Left lung (tissue), 10 donors: ENCODE data around the gene TMIGD2. TPM values are rescaled to one million over a fixed set of nuclear protein-coding genes. Genes with fewer than 3 reads are reported as not detected.

ENCODE experiments used
- ATAC-seq: fragments of 200-7000 bp; cut with Tn5 transposase; one replicate; pipeline ENCODE4 v1.9.1; 2020; ENCODE audit warnings: moderate library complexity
- DNase-seq, 4 donors: peaks; one replicate each; pipeline ENCODE4 v3.0.0-alpha.2; 2013 to 2020
- H3K27ac ChIP-seq, 2 donors: fragments of 200-600 bp; sonication (generic) in 1 of 2; one replicate each; pipeline versions ENCODE4 v1.5.0 to v1.8.0; 2020 to 2021
- H3K27me3 ChIP-seq, 2 donors: fragments of 200-600 bp; sonication (generic) in 1 of 2; one replicate each; pipeline versions ENCODE4 v1.5.0 to v1.8.0; 2020 to 2021
- H3K36me3 ChIP-seq, 2 donors: fragments of 200-600 bp; sonication (generic) in 1 of 2; one replicate each; pipeline versions ENCODE4 v1.5.0 to v1.8.0; 2020 to 2021
- H3K4me1 ChIP-seq, 2 donors: fragments of 200-600 bp; one replicate each; pipeline ENCODE4 v1.8.0; 2021
- H3K4me3 ChIP-seq, 2 donors: fragments of 200-600 bp; sonication (generic) in 1 of 2; one replicate each; pipeline versions ENCODE4 v1.5.0 to v1.8.0; 2020 to 2021; ENCODE audit warnings: mild to moderate bottlenecking in 1 of 2
- H3K9me3 ChIP-seq, 2 donors: fragments of 200-600 bp; sonication (generic) in 1 of 2; one replicate each; pipeline versions ENCODE4 v1.5.0 to v1.8.0; 2020 to 2021
- CTCF ChIP-seq, 2 donors: fragments of 200-600 bp; sonication (generic) in 1 of 2; IDR thresholded peaks; one replicate each; pipeline versions ENCODE4 v1.5.0 to v1.8.0; 2021; ENCODE audit warnings: antibody characterized with exemption in 2 of 2
- intact Hi-C, 2 donors: fragments of 100-400 bp; cut with DNase I; formaldehyde crosslinking; loops; one replicate each; pipeline versions ENCODE4 v1.11.2 to v1.14.2; 2022
- polyA plus RNA-seq, 6 donors: library from polyadenylated mRNA; unstranded; fragments of 120-200 nt; gene quantifications; one replicate each; pipeline ENCODE4 v1.2.1, GENCODE V29; 2013; ENCODE audit not compliant: insufficient read length in 6 of 6
- total RNA-seq, 2 donors: library from RNA; stranded (reverse); fragmentation: NEBNext Ultra II Directional; extraction: Animal tissue kit (Norgen Biotek cat#: 25700); gene quantifications; one replicate each; pipeline ENCODE4 v1.2.1, GENCODE V29; 2021
- donor health status: DM: no; HTN: yes; CAD: no.
- donor health status: DM: no; HTN: no; CAD: no.

TMIGD2 gene
- total and polyA plus RNA-seq, 8 donors, result 0.22 to 0.85 (median 0.35) TPM

GRCh38 chr19:4342314-4342614 lies 40.1 kb upstream of the TMIGD2 start:
- Histone ChIP-seq H3K9me3 (no peaks in the 10 kb centered on the region), H3K27ac (peak overlapping the region; percentile 88 to 93), H3K4me3 (peak overlapping the region; percentile 37 to 85), H3K4me1 (peaks cover 0 to 38% of the 10 kb centered on the region in 2 donors), H3K36me3 (peaks cover 0 to 12% of the 10 kb centered on the region in 2 donors), H3K27me3 (no peaks in the 10 kb centered on the region)
- no peak for DNase-seq
- intact Hi-C loops, result no loop called here
- peak; percentile 11 for ATAC-seq
- TF ChIP-seq CTCF (IDR thresholded peaks at IDR 0.05), result no peak

GRCh38 chr19:4338441-4339355 lies 36.5 kb upstream of the TMIGD2 start, which contains the start of gene STAP2:
Gene STAP2, minus strand, starts transcription at chr19:4338827. Its CDS starts 74 bp downstream, at chr19:4338753.
- TF ChIP-seq CTCF (IDR thresholded peaks at IDR 0.05), result no peak
- no peaks in the 10 kb centered on the region for H3K27me3 ChIP-seq
- peak within 1 kb of the TSS; percentile 69 to 71 for H3K27ac ChIP-seq
- peak within 1 kb of the TSS; percentile 30 to 46 for H3K4me3 ChIP-seq
- H3K9me3 ChIP-seq, result no peaks in the 10 kb centered on the region
- peak; percentile 25 for ATAC-seq
- DNase-seq, result peak in 2 of 4 donors; percentile 77 to 82
- intact Hi-C loops, result no loop called here
- H3K4me1 ChIP-seq, result peaks cover 0 to 23% of the 10 kb centered on the region in 2 donors
- H3K36me3 ChIP-seq, result no peaks in the 10 kb centered on the region

- no peaks in the 10 kb centered on the region for H3K36me3 ChIP-seq
- no peaks in the 10 kb centered on the region for H3K9me3 ChIP-seq
- ATAC-seq (no peak), DNase-seq (peak in 1 of 4 donors; percentile 48)
- no peak for TF ChIP-seq CTCF (IDR thresholded peaks at IDR 0.05)
- intact Hi-C loops, result no loop called here
- H3K4me1 ChIP-seq, result peaks cover 0 to 23% of the 10 kb centered on the region in 2 donors
- H3K4me3 ChIP-seq, result peak overlapping the region; percentile 30 to 46
- H3K27me3 ChIP-seq, result no peaks in the 10 kb centered on the region
- H3K27ac ChIP-seq, result peak overlapping the region; percentile 69 to 71
Measured at GRCh38 chr19:4337906-4338440, 35.8 kb upstream of the TMIGD2 start.

GRCh38 chr19:4334929-4335570 lies 32.9 kb upstream of the TMIGD2 start:
- intact Hi-C loops, result no loop called here

More at GRCh38 chr19:4334929-4335570, 32.9 kb upstream of the TMIGD2 start:
- Histone ChIP-seq H3K4me1 (peaks cover 0 to 17% of the 10 kb centered on the region in 2 donors), H3K27me3 (no peaks in the 10 kb centered on the region), H3K36me3 (no peaks in the 10 kb centered on the region), H3K4me3 (no peak overlapping the region), H3K9me3 (no peaks in the 10 kb centered on the region), H3K27ac (no peak overlapping the region)
- DNase-seq (no peak), ATAC-seq (no peak)
- TF ChIP-seq CTCF (IDR thresholded peaks at IDR 0.05), result no peak
